K562 (cell line): Measurements from ENCODE around the gene GNAI2. TPM values are rescaled to one million over a fixed set of nuclear protein-coding genes. Genes with fewer than 3 reads are reported as not detected.

Experiments used
- CBX3 ChIP-seq, 2 experiments: IDR thresholded peaks; 1 replicate in 1 of 2; 2 replicates in 1 of 2; pipeline ENCODE4 v1.6.1; 2012; ENCODE audit warnings: inconsistent platforms in 2 of 2, low read length in 2 of 2, borderline replicate concordance in 1 of 2, control low read depth in 1 of 2
- CEBPZ ChIP-seq: fragments of 150-350 bp; IDR thresholded peaks from 2 replicates; pipeline ENCODE4 v1.6.1; 2014; ENCODE audit warnings: low read depth, mild to moderate bottlenecking, low read length, borderline replicate concordance
- ELF2 ChIP-seq: fragments of 250-450 bp; sonication (Bioruptor Pico); IDR thresholded peaks from 2 replicates; pipeline ENCODE4 v1.5.0; 2021; ENCODE audit warnings: mild to moderate bottlenecking
- ERF ChIP-seq: fragments of 450-650 bp; formaldehyde crosslinking; IDR thresholded peaks from 2 replicates; pipeline ENCODE4 v1.4.0; 2020; ENCODE audit warnings: mild to moderate bottlenecking, mixed read lengths
- ETV5 ChIP-seq: sonication (generic); formaldehyde crosslinking; IDR thresholded peaks from 2 replicates; pipeline ENCODE4 v1.4.0; 2020; ENCODE audit warnings: low read depth, mild to moderate bottlenecking, missing genetic modification reagents
- GTF2F1 ChIP-seq: IDR thresholded peaks from 2 replicates; pipeline ENCODE4 v1.6.1; 2011; ENCODE audit warnings: low read depth, low read length, improper control_type of control experiment
- HDAC8 ChIP-seq: fragments of 450-650 bp; IDR thresholded peaks from 2 replicates; pipeline ENCODE4 v1.6.1; 2016; ENCODE audit warnings: mild to moderate bottlenecking, missing genetic modification characterization, moderate library complexity, missing compliant biosample characterization
- JUNB ChIP-seq: fragments of 450-650 bp; formaldehyde crosslinking; conservative IDR thresholded peaks from 2 replicates; pipeline ENCODE4 v1.4.0; 2020; ENCODE audit warnings: mild to moderate bottlenecking
- KDM5B ChIP-seq: fragments of 200-600 bp; sonication (generic); IDR thresholded peaks from 2 replicates; pipeline ENCODE4 v1.6.1; 2012; ENCODE audit warnings: low read depth, mild to moderate bottlenecking, moderate library complexity, low read length, control low read depth, inconsistent platforms; ENCODE audit not compliant: insufficient replicate concordance
- MCM5 ChIP-seq: fragments of 450-650 bp; IDR thresholded peaks from 2 replicates; pipeline ENCODE4 v1.6.1; 2016; ENCODE audit warnings: low read depth
- MLLT1 ChIP-seq, 2 experiments: fragments of 450-650 bp; IDR thresholded peaks; 2 replicates each; pipeline ENCODE4 v1.6.1; 2016
- OTX1 ChIP-seq: fragments of 450-650 bp; formaldehyde crosslinking; IDR thresholded peaks from 2 replicates; pipeline ENCODE4 v1.4.0; 2022; ENCODE audit warnings: mild to moderate bottlenecking
- POLR2A ChIP-seq: fragments of 450-650 bp; conservative IDR thresholded peaks from 2 replicates; pipeline ENCODE4 v1.6.1; 2016
- POLR3G ChIP-seq: IDR thresholded peaks from 2 replicates; pipeline ENCODE4 v1.6.1; 2011; ENCODE audit not compliant: insufficient read length, insufficient replicate concordance; ENCODE audit errors: extremely low read depth
- RCOR1 ChIP-seq, 2 experiments: IDR thresholded peaks; 2 replicates each; pipeline ENCODE4 v1.6.1; 2012; ENCODE audit warnings: low read depth in 2 of 2, low read length in 2 of 2, borderline replicate concordance in 1 of 2, improper control_type of control experiment in 1 of 2
- SUPT5H ChIP-seq: fragments of 450-650 bp; IDR thresholded peaks from 2 replicates; pipeline ENCODE4 v1.6.1; 2016
- TAF1 ChIP-seq: IDR thresholded peaks from 2 replicates; pipeline ENCODE4 v1.6.1; 2011; ENCODE audit warnings: mild to moderate bottlenecking, low read length, moderate library complexity; ENCODE audit not compliant: insufficient read depth, control insufficient read depth, severe bottlenecking; ENCODE audit errors: extremely low read depth
- ZC3H8 ChIP-seq: fragments of 450-650 bp; IDR thresholded peaks from 2 replicates; pipeline ENCODE4 v1.6.1; 2017
- ZNF121 ChIP-seq: sonication (generic); formaldehyde crosslinking; conservative IDR thresholded peaks from 2 replicates; pipeline ENCODE4 v1.8.0; 2022; ENCODE audit warnings: missing genetic modification reagents
- ZNF133 ChIP-seq: fragments of 250-450 bp; sonication (Bioruptor Pico); IDR thresholded peaks from 2 replicates; pipeline ENCODE4 v1.4.0; 2020; ENCODE audit warnings: mild to moderate bottlenecking
- ZNF511 ChIP-seq: sonication (generic); formaldehyde crosslinking; IDR thresholded peaks from 2 replicates; pipeline ENCODE4 v1.8.0; 2022; ENCODE audit warnings: mild to moderate bottlenecking, missing genetic modification reagents
- ZNF586 ChIP-seq: fragments of 450-650 bp; formaldehyde crosslinking; conservative IDR thresholded peaks from 2 replicates; pipeline ENCODE4 v1.4.0; 2020; ENCODE audit warnings: mild to moderate bottlenecking, moderate library complexity
- ZNF644 ChIP-seq: fragments of 200-800 bp; sonication (Bioruptor generic); IDR thresholded peaks from 2 replicates; pipeline ENCODE4 v1.6.1; 2016; ENCODE audit warnings: low read depth, missing genetic modification characterization, missing compliant biosample characterization
- ZNF696 ChIP-seq: fragments of 250-450 bp; sonication (Bioruptor Pico); conservative IDR thresholded peaks from 2 replicates; pipeline ENCODE4 v1.4.0; 2020; ENCODE audit warnings: mild to moderate bottlenecking, moderate library complexity
- ZNF717 ChIP-seq: fragments of 250-450 bp; sonication (Bioruptor Pico); IDR thresholded peaks from 2 replicates; pipeline ENCODE4 v1.5.0; 2021
- ZNF76 ChIP-seq: fragments of 250-450 bp; sonication (Bioruptor Pico); IDR thresholded peaks from 2 replicates; pipeline ENCODE4 v1.4.0; 2020; ENCODE audit warnings: mild to moderate bottlenecking, moderate library complexity, borderline replicate concordance
- polyA plus RNA-seq, 8 experiments: library from polyadenylated mRNA; depleted of rRNA in 4 of 8; stranded (reverse) in 5 of 8; unstranded in 3 of 8; fragments of >200 nt; fragmentation: Nextera tagmentation in 2 of 8; fragmentation: Illumina TruSeq in 1 of 8; extraction: Ambion mirVana in 2 of 8; extraction: Trizol in 1 of 8; gene quantifications; 2 replicates each; pipeline versions ENCODE4 v1.2.1 to v1.2.3, GENCODE V29; 2011 to 2014; ENCODE audit warnings: inconsistent platforms in 1 of 8, missing spikeins in 1 of 8
- total RNA-seq, 7 experiments: library from RNA; depleted of rRNA in 6 of 7; stranded (reverse); fragments of >200 nt in 6 of 7; fragmentation: Illumina TruSeq in 2 of 7; extraction: Trizol in 2 of 7; gene quantifications; 2 replicates each; pipeline versions ENCODE4 v1.2.1 to v1.2.3, GENCODE V29; 2011 to 2021; ENCODE audit warnings: low replicate concordance in 1 of 7

Gene GNAI2
- total and polyA plus RNA-seq, 9 of the 15 experiments (the other 6 are each of a cell fraction or from before 2014, with no cell fraction given), result 1.1 to 72.2 (median 42.7) TPM

DNA sequence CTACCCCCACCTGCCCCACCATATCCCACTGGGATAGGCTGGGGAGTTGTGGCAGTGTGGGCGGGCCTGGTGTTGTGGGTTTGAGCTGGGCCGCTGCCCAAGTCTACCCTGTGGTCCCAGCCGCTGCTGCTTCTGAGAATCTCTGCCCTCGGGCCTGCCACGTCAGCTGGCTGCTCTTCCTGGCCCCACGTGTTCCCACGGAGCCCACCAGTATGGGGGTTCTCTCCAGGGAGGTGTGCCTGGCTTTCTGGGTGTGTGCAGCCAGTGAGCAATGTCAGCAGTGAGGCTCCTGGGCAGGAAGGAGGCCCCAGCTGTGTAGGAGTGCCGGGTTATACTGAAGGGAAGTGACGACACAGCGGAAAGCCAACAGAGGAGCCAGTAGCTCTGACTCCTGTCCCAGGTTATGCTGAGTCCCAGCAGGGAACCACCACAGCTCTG lies 10.5 kb downstream of the GNAI2 start (continued):
- TF ChIP-seq CEBPZ, result no peak
- TF ChIP-seq OTX1, result no peak
- no peak for TF ChIP-seq MLLT1 (IDR thresholded peaks at IDR 0.05)
- TF ChIP-seq ZNF511 (CRISPR knock-in tag), result no peak
- TF ChIP-seq KDM5B, result no peak
- TF ChIP-seq ZNF586 (CRISPR knock-in tag), result no peak
- TF ChIP-seq POLR3G, result no peak
- TF ChIP-seq ZNF696, result no peak
- TF ChIP-seq CBX3 (IDR thresholded peaks at IDR 0.05; ENCODE audit: borderline replicate concordance in 1 of 2, low read length in 2 of 2), result no peak
- TF ChIP-seq RCOR1 (IDR thresholded peaks at IDR 0.05; ENCODE audit: borderline replicate concordance in 1 of 2, low read depth in 2 of 2, low read length in 2 of 2), result peak in 1 of 2 experiments; percentile 24; a peak in 1 of 4 replicates
- TF ChIP-seq ZNF133 (CRISPR knock-in tag), result no peak
- no peak for TF ChIP-seq ZNF717
- TF ChIP-seq POLR2A, result peak; percentile 68
- TF ChIP-seq GTF2F1, result no peak
- TF ChIP-seq MCM5, result no peak
- peak; percentile 34 for TF ChIP-seq TAF1
- no peak for TF ChIP-seq ZNF121
- TF ChIP-seq JUNB (CRISPR knock-in tag), result no peak
- TF ChIP-seq ZNF76 (CRISPR knock-in tag), result no peak
- no peak for TF ChIP-seq ZC3H8
- no peak for TF ChIP-seq HDAC8 (tag)
- TF ChIP-seq ELF2 (CRISPR knock-in tag), result no peak
- TF ChIP-seq ZNF644 (tag), result no peak
- no peak for TF ChIP-seq ERF (CRISPR knock-in tag)
- TF ChIP-seq SUPT5H, result peak; percentile 47; the same call in 1 of the 2 replicates
- TF ChIP-seq ETV5 (CRISPR knock-in tag), result no peak
